Muscle layer of duodenum (tissue), 2 donors: ENCODE data around the gene RPL12.

Experiments
- H3K27ac ChIP-seq: one replicate; pipeline ENCODE4 v1.7.0; 2013; ENCODE audit warnings: mild to moderate bottlenecking, low read length
- H3K27me3 ChIP-seq: one replicate; pipeline ENCODE4 v1.7.0; 2013; ENCODE audit warnings: low read depth, mild to moderate bottlenecking, control low read depth, low read length
- H3K36me3 ChIP-seq, 2 donors: one replicate each; pipeline ENCODE4 v1.7.0; 2013; ENCODE audit warnings: low read length in 2 of 2, control low read depth in 1 of 2, mild to moderate bottlenecking in 1 of 2; ENCODE audit not compliant: insufficient read depth in 2 of 2, control insufficient read depth in 1 of 2
- H3K4me1 ChIP-seq, 2 donors: one replicate each; pipeline ENCODE4 v1.7.0; 2013; ENCODE audit warnings: low read length in 2 of 2, mild to moderate bottlenecking in 2 of 2, control low read depth in 1 of 2, moderate library complexity in 1 of 2; ENCODE audit not compliant: insufficient read depth in 2 of 2, control insufficient read depth in 1 of 2
- H3K4me3 ChIP-seq, 2 donors: one replicate each; pipeline ENCODE4 v1.7.0; 2013; ENCODE audit warnings: low read length in 2 of 2, low read depth in 1 of 2, mild to moderate bottlenecking in 1 of 2
- H3K9me3 ChIP-seq, 2 donors: one replicate each; pipeline ENCODE4 v1.7.0; 2013; ENCODE audit warnings: low read length in 2 of 2, control low read depth in 1 of 2, mild to moderate bottlenecking in 1 of 2; ENCODE audit not compliant: control insufficient read depth in 1 of 2
- donor health status: healthy.

RPL12 gene

DNA sequence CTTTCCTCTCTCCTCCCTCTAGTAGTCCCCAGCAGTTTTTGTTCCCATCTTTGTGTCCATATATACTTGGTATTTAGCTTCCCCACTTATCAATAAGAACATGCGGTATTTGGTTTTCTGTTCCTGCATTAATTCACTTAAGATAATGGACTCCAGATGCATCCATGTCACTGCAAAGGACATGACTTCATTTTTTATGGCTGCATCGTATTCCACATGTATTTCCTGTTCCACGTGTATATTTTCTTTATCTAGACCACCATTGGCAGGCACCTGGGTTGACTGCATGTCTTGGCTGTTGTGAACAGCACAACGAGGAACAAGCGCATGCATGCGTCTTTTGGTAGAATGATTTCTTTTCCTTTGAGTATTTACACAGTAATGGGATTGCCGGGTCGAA is 20.8 kb downstream of the RPL12 start:
- Histone ChIP-seq H3K4me1 (peaks cover 0 to 12% of the 10 kb centered on the region in 2 donors), H3K27ac (no peak overlapping the region), H3K9me3 (no peaks in the 10 kb centered on the region), H3K27me3 (no peaks in the 10 kb centered on the region), H3K36me3 (peaks cover 42 to 48% of the 10 kb centered on the region in 2 donors), H3K4me3 (no peak overlapping the region)

DNA sequence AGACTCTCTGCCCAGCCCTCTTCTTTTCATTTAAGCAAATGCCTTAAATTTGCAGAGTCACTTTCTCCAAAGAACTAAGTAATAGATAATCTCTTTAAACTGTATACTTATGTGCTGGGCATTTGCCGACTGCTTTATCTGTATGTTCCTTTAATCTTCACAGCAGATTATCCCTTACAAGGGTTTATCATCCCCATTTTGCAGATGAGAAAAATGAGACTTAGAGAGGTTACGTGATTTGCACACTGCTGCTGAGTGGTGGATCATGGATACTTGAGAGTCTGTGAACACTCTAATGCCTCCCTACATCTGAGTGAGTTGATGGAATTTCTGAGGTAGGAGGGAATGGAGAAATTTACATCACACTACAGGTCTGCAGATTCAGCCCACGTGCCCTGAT is 22.9 kb downstream of the RPL12 start:
- Histone ChIP-seq H3K36me3 (peaks cover 23 to 31% of the 10 kb centered on the region in 2 donors), H3K4me3 (no peak overlapping the region), H3K27me3 (no peaks in the 10 kb centered on the region), H3K4me1 (peaks cover 2 to 18% of the 10 kb centered on the region in 2 donors), H3K9me3 (no peaks in the 10 kb centered on the region), H3K27ac (no peak overlapping the region)

DNA sequence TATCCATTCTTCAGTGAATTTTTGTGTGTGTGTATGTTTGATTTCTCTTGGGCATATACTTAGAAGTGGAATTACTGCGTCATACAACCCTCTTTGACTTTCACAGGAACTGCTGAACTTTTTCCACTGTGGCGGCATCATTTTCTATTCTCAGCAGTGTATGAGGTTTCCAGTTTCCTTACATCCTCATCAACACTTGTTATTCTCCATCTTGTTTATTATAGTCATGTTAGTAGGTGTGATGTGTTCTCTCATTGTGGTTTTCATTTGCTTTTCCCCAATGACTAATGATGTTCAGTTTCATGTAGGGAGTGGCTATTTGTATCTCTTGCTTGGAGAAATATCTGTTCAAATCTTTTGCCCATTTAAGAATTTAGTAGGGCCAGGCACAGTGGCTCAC is 24.4 kb downstream of the RPL12 start:
- Histone ChIP-seq H3K27ac (no peak overlapping the region), H3K9me3 (no peaks in the 10 kb centered on the region), H3K4me1 (peaks cover 11 to 32% of the 10 kb centered on the region in 2 donors), H3K27me3 (no peaks in the 10 kb centered on the region), H3K4me3 (no peak overlapping the region), H3K36me3 (peaks cover 18 to 26% of the 10 kb centered on the region in 2 donors)

DNA sequence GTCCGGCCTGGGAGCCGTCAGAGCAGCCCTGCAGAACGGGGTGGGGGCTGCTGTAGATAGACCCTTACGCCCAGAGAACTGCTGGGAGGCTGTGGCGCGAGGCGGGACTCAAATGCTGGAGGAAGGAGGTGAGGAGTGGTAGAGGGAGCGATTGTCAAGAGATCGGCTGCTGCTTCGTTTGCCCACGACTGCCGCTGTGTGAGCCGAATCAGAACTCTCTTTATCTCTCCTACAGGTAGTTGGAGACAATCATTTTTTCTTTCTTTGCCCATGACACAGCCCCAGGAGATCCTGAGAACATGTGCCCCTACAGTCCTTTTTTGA is 26.6 kb downstream of the RPL12 start:
- Histone ChIP-seq H3K27me3 (no peaks in the 10 kb centered on the region), H3K36me3 (peaks cover 8 to 16% of the 10 kb centered on the region in 2 donors), H3K4me1 (peaks cover 11 to 34% of the 10 kb centered on the region in 2 donors), H3K27ac (peak overlapping the region; percentile 95), H3K4me3 (peak overlapping the region; percentile 88 to 96), H3K9me3 (no peaks in the 10 kb centered on the region)

DNA sequence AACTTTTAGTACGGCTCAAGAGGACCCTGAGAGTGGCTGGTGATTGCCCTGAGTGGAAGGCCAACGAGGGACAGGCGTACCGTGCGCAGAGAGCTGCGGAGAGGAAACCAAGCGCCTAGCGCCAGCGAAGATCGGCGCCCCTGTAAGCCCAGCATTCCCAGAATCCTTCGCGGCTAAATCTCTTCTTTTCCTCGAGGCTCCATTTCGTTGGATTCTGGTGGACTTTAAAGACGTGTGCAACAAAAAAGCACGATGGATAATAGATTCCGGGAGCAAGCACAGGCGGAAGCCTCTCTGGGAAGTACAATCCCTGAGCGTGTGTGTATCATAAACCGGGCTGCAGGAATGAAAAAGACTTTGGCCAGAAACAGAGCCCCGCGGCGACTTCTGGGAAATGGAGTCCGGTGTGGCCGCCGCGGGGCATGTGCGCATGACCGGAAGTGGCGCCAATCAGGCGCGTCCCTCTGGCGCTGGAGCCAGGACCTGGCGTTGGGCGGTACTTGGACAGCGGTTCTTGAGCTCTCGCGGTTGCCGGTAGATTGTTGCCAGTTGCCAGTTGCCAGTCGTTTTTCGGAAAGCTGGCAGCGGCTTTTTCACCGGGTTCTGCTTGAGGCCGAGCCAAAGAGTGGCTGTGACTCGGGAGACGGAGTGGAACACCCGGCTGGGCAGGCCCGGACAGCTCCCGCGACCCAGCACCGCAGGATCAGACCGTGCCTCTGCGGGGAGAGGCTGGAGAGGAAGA is 27.1 kb downstream of the RPL12 start, which contains the start of gene ZNF79:
ZNF79 (plus strand) TSS at position 449 of the 742 bp plus-strand sequence. CDS start 406 bp downstream, outside the sequence.
- Histone ChIP-seq H3K4me1 (peaks cover 11 to 34% of the 10 kb centered on the region in 2 donors), H3K27me3 (no peaks in the 10 kb centered on the region), H3K27ac (peak within 1 kb of the TSS; percentile 95)

DNA sequence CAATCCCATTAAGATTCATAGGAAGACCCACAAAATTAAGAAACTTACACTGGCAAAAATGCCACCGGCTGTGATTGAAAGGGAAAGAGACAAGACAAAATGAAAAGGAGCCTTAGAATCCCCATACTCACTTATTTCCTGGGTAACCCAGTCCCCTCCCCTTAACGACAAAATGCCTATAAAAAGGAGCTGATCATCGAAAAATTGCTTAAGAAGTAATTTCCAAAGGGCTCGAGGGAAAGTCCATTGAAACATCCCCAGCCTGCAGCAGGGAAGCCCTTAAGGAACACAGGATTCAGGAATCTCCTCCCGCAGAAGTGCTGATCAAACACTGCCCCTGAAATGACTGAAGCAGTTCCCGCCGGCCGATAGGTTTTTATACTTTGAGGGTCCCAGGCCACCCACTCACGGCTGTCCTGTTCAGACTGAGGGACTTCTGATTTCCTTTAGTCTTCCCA is 27.7 kb downstream of the RPL12 start:
- Histone ChIP-seq H3K27ac (peak overlapping the region; percentile 95), H3K36me3 (peaks cover 4 to 5% of the 10 kb centered on the region in 2 donors), H3K27me3 (no peaks in the 10 kb centered on the region), H3K9me3 (no peaks in the 10 kb centered on the region), H3K4me1 (peaks cover 11 to 39% of the 10 kb centered on the region in 2 donors), H3K4me3 (peak overlapping the region; percentile 88 to 96)

More for the DNA sequence above, 27.1 kb downstream of the RPL12 start, which contains the start of gene ZNF79:
- Histone ChIP-seq H3K36me3 (peaks cover 8 to 11% of the 10 kb centered on the region in 2 donors), H3K9me3 (no peaks in the 10 kb centered on the region), H3K4me3 (peak within 1 kb of the TSS; percentile 88 to 96)

DNA sequence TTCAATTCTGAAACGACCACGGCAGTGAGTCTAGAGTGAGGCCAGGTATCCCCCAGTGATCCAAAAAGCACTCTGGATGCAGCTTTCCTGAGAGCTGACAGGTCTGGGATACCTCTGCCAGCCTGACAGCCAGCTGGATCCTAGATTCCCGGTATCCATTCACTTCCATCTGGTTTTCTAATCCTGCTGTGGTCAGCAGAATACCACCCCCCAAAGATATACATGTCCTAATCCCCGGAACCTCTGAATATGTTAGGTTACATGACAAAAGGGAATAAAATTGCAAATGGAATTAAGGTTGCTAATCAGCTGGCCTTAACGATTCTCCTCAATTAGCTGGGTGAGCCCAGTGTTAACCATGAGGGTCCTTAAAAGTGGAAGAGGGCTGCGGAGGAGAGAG is 28.4 kb downstream of the RPL12 start:
- Histone ChIP-seq H3K9me3 (no peaks in the 10 kb centered on the region), H3K27me3 (no peaks in the 10 kb centered on the region), H3K36me3 (peaks cover 3 to 4% of the 10 kb centered on the region in 2 donors), H3K4me3 (peak overlapping the region; percentile 88 to 96), H3K27ac (peak overlapping the region; percentile 95), H3K4me1 (peaks cover 11 to 46% of the 10 kb centered on the region in 2 donors)

DNA sequence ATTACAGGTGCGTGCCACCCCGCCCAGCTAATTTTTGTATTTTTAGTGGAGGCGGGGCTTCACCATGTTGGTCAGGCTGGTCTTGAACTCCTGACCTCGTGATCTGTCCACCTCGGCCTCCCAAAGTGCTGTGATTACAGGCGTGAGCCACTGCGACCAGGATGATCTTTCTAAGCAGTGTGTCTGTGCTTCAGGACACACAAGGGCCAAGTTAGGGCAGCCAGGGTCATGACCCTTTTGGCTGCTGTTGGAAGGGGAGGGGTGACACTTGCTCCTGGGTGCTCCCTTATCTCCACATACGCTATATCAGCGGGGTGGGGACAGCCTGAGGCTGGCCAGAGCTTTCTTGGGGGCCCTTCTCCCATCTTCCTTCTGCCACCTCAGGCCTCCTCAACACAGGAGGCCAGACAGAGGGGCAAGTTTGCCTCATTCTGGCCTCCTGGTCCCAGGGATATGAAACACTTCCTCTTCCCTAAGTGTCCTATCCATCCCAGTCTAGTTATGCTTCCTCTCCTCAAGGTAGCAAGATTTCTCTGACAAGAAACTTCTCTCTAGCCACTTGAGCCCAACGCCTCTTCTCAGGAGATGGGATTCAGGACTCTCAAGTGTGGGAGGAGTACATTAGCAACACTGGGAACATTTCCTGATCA is 28.9 kb downstream of the RPL12 start:
- H3K27ac ChIP-seq: no peak overlapping the region
- H3K4me1 ChIP-seq: peaks cover 11 to 47% of the 10 kb centered on the region in 2 donors
- H3K9me3 ChIP-seq: no peaks in the 10 kb centered on the region
- no peaks in the 10 kb centered on the region for H3K27me3 ChIP-seq
- H3K4me3 ChIP-seq: peak overlapping the region; percentile 88 to 96
- peaks cover 3 to 4% of the 10 kb centered on the region in 2 donors for H3K36me3 ChIP-seq

DNA sequence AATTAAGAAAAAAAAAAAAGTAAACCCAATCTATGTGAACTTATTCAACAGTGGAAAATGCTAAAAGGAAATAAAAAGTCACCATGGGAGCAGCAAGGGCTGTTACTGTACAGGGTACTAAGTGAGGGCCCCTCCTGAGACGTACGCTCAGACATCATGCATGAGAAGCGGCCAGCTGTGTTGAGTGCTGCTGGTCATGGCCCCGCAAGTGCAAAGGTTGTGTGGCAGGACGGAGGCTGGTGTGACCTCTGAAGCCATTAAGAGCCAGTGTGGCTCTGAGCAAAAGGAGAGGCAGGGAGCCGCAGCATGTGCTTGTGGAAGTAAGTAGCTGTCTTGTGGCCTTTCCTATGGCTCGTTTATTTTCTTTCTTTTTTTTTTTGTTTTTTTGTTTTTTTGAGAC is 30.1 kb downstream of the RPL12 start:
- Histone ChIP-seq H3K9me3 (no peaks in the 10 kb centered on the region), H3K27me3 (no peaks in the 10 kb centered on the region), H3K4me3 (no peak overlapping the region), H3K27ac (no peak overlapping the region), H3K36me3 (peaks cover 0 to 4% of the 10 kb centered on the region in 2 donors), H3K4me1 (peaks cover 11 to 51% of the 10 kb centered on the region in 2 donors)

DNA sequence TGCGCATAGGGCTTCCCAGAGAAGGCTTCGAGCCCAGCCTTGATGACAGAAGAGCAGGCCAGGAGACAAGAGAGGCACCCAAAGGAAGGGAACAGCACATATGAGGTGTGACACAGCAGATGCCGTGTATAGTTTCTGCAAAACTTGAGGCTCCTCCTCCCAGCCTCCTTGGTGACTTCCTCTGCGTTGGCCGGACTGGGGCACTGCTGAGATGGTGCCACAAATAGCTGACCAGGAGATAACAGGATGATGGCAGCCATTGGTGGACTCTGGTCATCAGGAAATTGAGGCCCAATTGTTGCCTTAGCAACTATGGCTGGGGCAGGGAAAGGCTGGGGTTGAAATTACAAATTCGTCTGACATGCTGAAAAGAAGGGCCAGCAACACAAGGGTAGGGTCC is 31.9 kb downstream of the RPL12 start:
- no peak overlapping the region for H3K27ac ChIP-seq
- H3K4me1 ChIP-seq: peaks cover 11 to 53% of the 10 kb centered on the region in 2 donors

DNA sequence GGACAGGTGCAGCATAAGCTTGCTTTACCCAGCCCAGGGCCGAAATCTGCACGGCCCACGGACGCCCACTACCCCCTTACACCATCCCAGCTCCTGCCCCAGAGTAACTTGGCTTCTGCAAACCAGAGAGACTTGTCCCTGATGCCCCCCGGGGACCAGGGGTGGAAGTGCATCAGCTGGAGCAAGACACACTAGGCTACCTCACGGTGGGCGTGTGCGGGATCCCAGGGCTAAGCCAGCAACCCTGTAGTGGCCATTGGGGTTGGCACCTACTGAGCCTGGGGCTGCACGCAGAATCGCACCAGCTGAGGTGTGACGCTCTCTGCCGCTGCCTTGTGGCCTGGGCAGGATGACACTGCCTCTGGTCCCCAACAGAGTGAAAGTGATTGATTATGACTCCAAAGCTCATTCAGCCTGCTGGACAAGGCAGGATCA is 33.2 kb downstream of the RPL12 start:
- H3K27ac ChIP-seq: no peak overlapping the region
- no peaks in the 10 kb centered on the region for H3K36me3 ChIP-seq

More for the DNA sequence above, 31.9 kb downstream of the RPL12 start:
- Histone ChIP-seq H3K4me3 (peak overlapping the region in 1 of 2 donors; percentile 46), H3K27me3 (no peaks in the 10 kb centered on the region), H3K9me3 (no peaks in the 10 kb centered on the region), H3K36me3 (peaks cover 0 to under 1% of the 10 kb centered on the region in 2 donors)

More for the DNA sequence above, 33.2 kb downstream of the RPL12 start:
- no peak overlapping the region for H3K4me3 ChIP-seq
- H3K4me1 ChIP-seq: peaks cover 6 to 52% of the 10 kb centered on the region in 2 donors
- no peaks in the 10 kb centered on the region for H3K9me3 ChIP-seq
- no peaks in the 10 kb centered on the region for H3K27me3 ChIP-seq
